ENCODE data around the gene HNF4A. TPM values are rescaled to one million over a fixed set of nuclear protein-coding genes. Genes with fewer than 3 reads are reported as not detected.

The HNF4A gene
- total and polyA plus RNA-seq, 2 of the 4 experiments (the other 2 are of a cell fraction), result not detected

DNA sequence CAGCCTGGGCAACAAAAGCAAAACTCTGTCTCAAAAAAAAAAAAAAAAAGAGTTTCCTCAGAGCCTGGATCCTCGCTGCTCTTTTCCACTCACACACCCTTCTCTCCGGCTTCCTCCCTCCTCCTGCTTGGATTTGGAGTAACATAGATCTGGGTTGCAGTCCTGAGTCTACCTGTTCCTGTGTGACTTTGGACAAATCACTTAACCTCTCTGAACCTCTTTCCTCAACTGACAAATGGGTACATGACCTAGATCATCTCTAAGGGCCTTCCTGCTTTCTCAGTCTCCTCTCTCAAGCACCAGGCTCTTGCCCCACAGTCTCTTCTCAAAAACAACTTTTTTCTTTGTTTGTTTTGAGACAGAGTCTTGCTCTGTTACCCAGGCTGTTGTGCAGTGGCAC, 24.3 kb upstream of the HNF4A start:
- dilution Hi-C loops (cut with HindIII; ENCODE audit: low sequenced_read_pairs, unreplicated experiment), result no loop called here
- BruUV-seq (replicated peaks), result no TSS peak
- ATAC-seq (ENCODE audit: low read depth), result no peak
- H3K18ac ChIP-seq (ENCODE audit: low read depth, low read length), result no peak overlapping the region
- WGBS, 2 experiments (ENCODE audit: extremely low coverage in 2 of 2, insufficient read length in 1 of 2), result no CpG with 5 or more reads among the region's 2 CpGs
- no peak overlapping the region for H4K91ac ChIP-seq (ENCODE audit: insufficient read depth, low read depth, low read length)
- TF ChIP-seq CEBPB (IDR thresholded peaks at IDR 0.05; ENCODE audit: low read depth, low read length) (no peak), MXI1 (IDR thresholded peaks at IDR 0.05; ENCODE audit: borderline replicate concordance, low read depth, low read length) (no peak), FOS (IDR thresholded peaks at IDR 0.05; ENCODE audit: low read depth, low read length) (no peak), MAZ (IDR thresholded peaks at IDR 0.05; ENCODE audit: borderline replicate concordance, low read depth, low read length) (no peak), SMC3 (IDR thresholded peaks at IDR 0.05; ENCODE audit: low read depth, low read length) (no peak), RAD21 (IDR thresholded peaks at IDR 0.05; ENCODE audit: low read length) (no peak)
- TF ChIP-seq, protein P1, sequence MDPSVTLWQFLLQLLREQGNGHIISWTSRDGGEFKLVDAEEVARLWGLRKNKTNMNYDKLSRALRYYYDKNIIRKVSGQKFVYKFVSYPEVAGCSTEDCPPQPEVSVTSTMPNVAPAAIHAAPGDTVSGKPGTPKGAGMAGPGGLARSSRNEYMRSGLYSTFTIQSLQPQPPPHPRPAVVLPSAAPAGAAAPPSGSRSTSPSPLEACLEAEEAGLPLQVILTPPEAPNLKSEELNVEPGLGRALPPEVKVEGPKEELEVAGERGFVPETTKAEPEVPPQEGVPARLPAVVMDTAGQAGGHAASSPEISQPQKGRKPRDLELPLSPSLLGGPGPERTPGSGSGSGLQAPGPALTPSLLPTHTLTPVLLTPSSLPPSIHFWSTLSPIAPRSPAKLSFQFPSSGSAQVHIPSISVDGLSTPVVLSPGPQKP (IDR thresholded peaks at IDR 0.05; ENCODE audit: borderline replicate concordance, low read depth, low read length), result no peak
- TF ChIP-seq, protein P2, sequence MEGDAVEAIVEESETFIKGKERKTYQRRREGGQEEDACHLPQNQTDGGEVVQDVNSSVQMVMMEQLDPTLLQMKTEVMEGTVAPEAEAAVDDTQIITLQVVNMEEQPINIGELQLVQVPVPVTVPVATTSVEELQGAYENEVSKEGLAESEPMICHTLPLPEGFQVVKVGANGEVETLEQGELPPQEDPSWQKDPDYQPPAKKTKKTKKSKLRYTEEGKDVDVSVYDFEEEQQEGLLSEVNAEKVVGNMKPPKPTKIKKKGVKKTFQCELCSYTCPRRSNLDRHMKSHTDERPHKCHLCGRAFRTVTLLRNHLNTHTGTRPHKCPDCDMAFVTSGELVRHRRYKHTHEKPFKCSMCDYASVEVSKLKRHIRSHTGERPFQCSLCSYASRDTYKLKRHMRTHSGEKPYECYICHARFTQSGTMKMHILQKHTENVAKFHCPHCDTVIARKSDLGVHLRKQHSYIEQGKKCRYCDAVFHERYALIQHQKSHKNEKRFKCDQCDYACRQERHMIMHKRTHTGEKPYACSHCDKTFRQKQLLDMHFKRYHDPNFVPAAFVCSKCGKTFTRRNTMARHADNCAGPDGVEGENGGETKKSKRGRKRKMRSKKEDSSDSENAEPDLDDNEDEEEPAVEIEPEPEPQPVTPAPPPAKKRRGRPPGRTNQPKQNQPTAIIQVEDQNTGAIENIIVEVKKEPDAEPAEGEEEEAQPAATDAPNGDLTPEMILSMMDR (conservative IDR thresholded peaks at IDR 0.05; ENCODE audit: low read depth, low read length), result no peak
- TF ChIP-seq, protein P3, sequence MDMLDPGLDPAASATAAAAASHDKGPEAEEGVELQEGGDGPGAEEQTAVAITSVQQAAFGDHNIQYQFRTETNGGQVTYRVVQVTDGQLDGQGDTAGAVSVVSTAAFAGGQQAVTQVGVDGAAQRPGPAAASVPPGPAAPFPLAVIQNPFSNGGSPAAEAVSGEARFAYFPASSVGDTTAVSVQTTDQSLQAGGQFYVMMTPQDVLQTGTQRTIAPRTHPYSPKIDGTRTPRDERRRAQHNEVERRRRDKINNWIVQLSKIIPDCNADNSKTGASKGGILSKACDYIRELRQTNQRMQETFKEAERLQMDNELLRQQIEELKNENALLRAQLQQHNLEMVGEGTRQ (IDR thresholded peaks at IDR 0.05; ENCODE audit: low read depth, low read length), result no peak
- H3K23ac ChIP-seq (ENCODE audit: low read depth, low read length), result no peak overlapping the region
- no peaks in the 10 kb centered on the region for H3K9me3 ChIP-seq (ENCODE audit: control insufficient read depth, insufficient read depth, low read length)
- no peak overlapping the region for H2BK15ac ChIP-seq (ENCODE audit: low read depth, low read length)
- no peak overlapping the region for H2AK5ac ChIP-seq (ENCODE audit: low read depth, low read length)
- ChIA-PET POLR2A (ENCODE audit: unreplicated experiment) (no interaction called here), CTCF (no interaction called here)
- no peaks in the 10 kb centered on the region for H4K20me1 ChIP-seq (ENCODE audit: insufficient read depth, low read length)
- H3K36me3 ChIP-seq (ENCODE audit: control insufficient read depth, insufficient read depth, low read length), result no peaks in the 10 kb centered on the region
- no peak overlapping the region for H2BK5ac ChIP-seq (ENCODE audit: low read depth, low read length, poor library complexity, severe bottlenecking)
- no peaks in the 10 kb centered on the region for H3K79me1 ChIP-seq (ENCODE audit: low read depth in 1 of 2, low read length in 2 of 2)
- no peak overlapping the region for H2BK120ac ChIP-seq (ENCODE audit: low read depth, low read length)
- no peak for DNase-seq
- no peak overlapping the region for H3K4me2 ChIP-seq (ENCODE audit: low read depth, low read length)
- no peak overlapping the region for H2AK9ac ChIP-seq (replicated peaks; ENCODE audit: low read depth, low read length, poor library complexity)
- H3K27ac ChIP-seq (ENCODE audit: insufficient read depth, low read length), result no peak overlapping the region
- H3K4me1 ChIP-seq (ENCODE audit: control insufficient read depth, insufficient read depth, low read length), result no peaks in the 10 kb centered on the region
- in situ Hi-C loops (cut with MboI; ENCODE audit: low sequenced_read_pairs), result no loop called here
- H2BK20ac ChIP-seq (ENCODE audit: low read depth, low read length), result no peak overlapping the region
- peaks cover 28% of the 10 kb centered on the region for H3K27me3 ChIP-seq (ENCODE audit: control insufficient read depth, insufficient read depth, low read length)
- no peaks in the 10 kb centered on the region for H3K9me1 ChIP-seq (ENCODE audit: insufficient read depth, low read length)
- H2AFZ ChIP-seq (replicated peaks; ENCODE audit: low read length, poor library complexity), result no peak overlapping the region
- no peak overlapping the region for H3K4me3 ChIP-seq (ENCODE audit: insufficient read depth, low read depth, low read length)
- H4K5ac ChIP-seq (ENCODE audit: low read depth, low read length), result no peak overlapping the region
- no peak overlapping the region for H3K56ac ChIP-seq (ENCODE audit: extremely low read depth, insufficient read depth, low read length)
- H3K9ac ChIP-seq (ENCODE audit: low read depth, low read length), result no peak overlapping the region
- no peak overlapping the region for H3K4ac ChIP-seq (ENCODE audit: low read depth, low read length)
- no peak overlapping the region for H3K14ac ChIP-seq (replicated peaks; ENCODE audit: low read depth, low read length)
- intact Hi-C loops (cut with micrococcal nuclease), result no loop called here
- H4K8ac ChIP-seq (ENCODE audit: low read depth in 2 of 2, low read length in 2 of 2), result no peak overlapping the region
